H9 (cell line): ENCODE data around the gene PKD2L2. TPM values are rescaled to one million over a fixed set of nuclear protein-coding genes. Genes with fewer than 3 reads are reported as not detected.

Experiments used
- DNase-seq: peaks from one replicate; pipeline ENCODE4 v3.0.0-alpha.2; 2017
- H2AFZ ChIP-seq: one replicate; pipeline ENCODE4 v1.6.1; 2013; ENCODE audit warnings: mild to moderate bottlenecking, low read length, control low read depth, moderate library complexity
- H2AK5ac ChIP-seq: 2 replicates; pipeline ENCODE4 v1.6.1; 2013; ENCODE audit warnings: low read length, control low read depth, mixed read lengths; ENCODE audit not compliant: insufficient read length
- H2BK120ac ChIP-seq: one replicate; pipeline ENCODE4 v1.6.1; 2013; ENCODE audit warnings: low read depth, mild to moderate bottlenecking, low read length, control low read depth, inconsistent platforms; ENCODE audit not compliant: poor library complexity, severe bottlenecking
- H2BK12ac ChIP-seq: 2 replicates; pipeline ENCODE4 v1.6.1; 2013; ENCODE audit warnings: low read length, control low read depth, mixed read lengths, low read depth; ENCODE audit not compliant: insufficient read length
- H2BK15ac ChIP-seq: 2 replicates; pipeline ENCODE4 v1.6.1; 2013; ENCODE audit warnings: low read depth, low read length, control low read depth
- H2BK20ac ChIP-seq: one replicate; pipeline ENCODE4 v1.6.1; 2013; ENCODE audit warnings: low read depth, mild to moderate bottlenecking, low read length, control low read depth, inconsistent platforms; ENCODE audit not compliant: poor library complexity, severe bottlenecking
- H2BK5ac ChIP-seq: 2 replicates; pipeline ENCODE4 v1.6.1; 2013; ENCODE audit warnings: low read length, control low read depth, mixed read lengths; ENCODE audit not compliant: insufficient read length
- H3K14ac ChIP-seq: 2 replicates; pipeline ENCODE4 v1.6.1; 2013; ENCODE audit warnings: low read length, control low read depth; ENCODE audit not compliant: insufficient read depth
- H3K18ac ChIP-seq: 2 replicates; pipeline ENCODE4 v1.6.1; 2013; ENCODE audit warnings: low read depth, mild to moderate bottlenecking, mixed read lengths, low read length, control low read depth; ENCODE audit not compliant: insufficient read length
- H3K23ac ChIP-seq: 2 replicates; pipeline ENCODE4 v1.6.1; 2013; ENCODE audit warnings: low read length, control low read depth, mixed read lengths, low read depth; ENCODE audit not compliant: insufficient read length
- H3K23me2 ChIP-seq: 2 replicates; pipeline ENCODE4 v1.6.1; 2013; ENCODE audit warnings: low read depth, mild to moderate bottlenecking, mixed read lengths, low read length, control low read depth; ENCODE audit not compliant: insufficient read length, poor library complexity, severe bottlenecking
- H3K27ac ChIP-seq: 2 replicates; pipeline ENCODE4 v1.5.1; 2013; ENCODE audit warnings: low read length, control low read depth, mixed read lengths, low read depth; ENCODE audit not compliant: insufficient read length
- H3K27me3 ChIP-seq: 2 replicates; pipeline ENCODE4 v1.6.1; 2013; ENCODE audit warnings: low read length, control low read depth, inconsistent platforms; ENCODE audit not compliant: insufficient read depth
- H3K4ac ChIP-seq: 2 replicates; pipeline ENCODE4 v1.6.1; 2013; ENCODE audit warnings: low read depth, mild to moderate bottlenecking, control low read depth, inconsistent platforms, low read length, moderate library complexity
- H3K4me1 ChIP-seq: 2 replicates; pipeline ENCODE4 v1.6.1; 2013; ENCODE audit warnings: low read length, control low read depth, inconsistent platforms; ENCODE audit not compliant: insufficient read depth
- H3K4me2 ChIP-seq: 2 replicates; pipeline ENCODE4 v1.6.1; 2013; ENCODE audit warnings: low read length, control low read depth, mixed read lengths; ENCODE audit not compliant: insufficient read length, insufficient read depth
- H3K56ac ChIP-seq: 2 replicates; pipeline ENCODE4 v1.6.1; 2013; ENCODE audit warnings: low read depth, mild to moderate bottlenecking, mixed read lengths, low read length, control low read depth; ENCODE audit not compliant: insufficient read length
- H3K79me1 ChIP-seq: 2 replicates; pipeline ENCODE4 v1.6.1; 2013; ENCODE audit warnings: low read depth, mild to moderate bottlenecking, moderate library complexity, low read length, control low read depth, inconsistent platforms; ENCODE audit not compliant: insufficient read depth, poor library complexity, severe bottlenecking
- H3K79me2 ChIP-seq: 2 replicates; pipeline ENCODE4 v1.6.1; 2013; ENCODE audit warnings: low read length, control low read depth, inconsistent platforms; ENCODE audit not compliant: insufficient read depth
- H3K9ac ChIP-seq: 2 replicates; pipeline ENCODE4 v1.6.1; 2013; ENCODE audit warnings: low read length, control low read depth, mixed read lengths; ENCODE audit not compliant: insufficient read length; ENCODE audit errors: extremely low read depth
- H3K9me3 ChIP-seq: one replicate; pipeline ENCODE4 v1.6.1; 2013; ENCODE audit warnings: low read depth, low read length, inconsistent platforms; ENCODE audit not compliant: control insufficient read depth
- H3T11ph ChIP-seq: one replicate; pipeline ENCODE4 v1.6.1; 2013; ENCODE audit warnings: mild to moderate bottlenecking, low read length, control low read depth, inconsistent platforms
- H4K20me1 ChIP-seq: one replicate; pipeline ENCODE4 v1.6.1; 2013; ENCODE audit not compliant: control insufficient read depth, insufficient read length, insufficient read depth
- H4K5ac ChIP-seq: 2 replicates; pipeline ENCODE4 v1.6.1; 2013; ENCODE audit warnings: low read depth, mild to moderate bottlenecking, mixed read lengths, low read length, control low read depth; ENCODE audit not compliant: insufficient read length
- H4K8ac ChIP-seq: replicated peaks from 2 replicates; pipeline ENCODE4 v1.6.1; 2013; ENCODE audit warnings: low read length, control low read depth, mixed read lengths, low read depth; ENCODE audit not compliant: insufficient read length
- H4K91ac ChIP-seq: 2 replicates; pipeline ENCODE4 v1.6.1; 2013; ENCODE audit warnings: low read depth, mild to moderate bottlenecking, moderate library complexity, mixed read lengths, low read length, control low read depth; ENCODE audit not compliant: insufficient read length
- H3K27ac Mint-ChIP-seq, 3 experiments: 2 replicates in 2 of 3; 3 replicates in 1 of 3; pipeline ENCODE4 v1.8.0; 2020 to 2021; ENCODE audit warnings: mixed read lengths in 3 of 3, mild to moderate bottlenecking in 1 of 3, moderate library complexity in 1 of 3
- H3K27me3 Mint-ChIP-seq: 2 replicates; pipeline ENCODE4 v1.8.0; 2021; ENCODE audit warnings: low read depth, mild to moderate bottlenecking, moderate library complexity, mixed read lengths
- H3K36me3 Mint-ChIP-seq, 3 experiments: 2 replicates in 2 of 3; 3 replicates in 1 of 3; pipeline ENCODE4 v1.8.0; 2020 to 2021; ENCODE audit warnings: low read depth in 3 of 3, mixed read lengths in 3 of 3; ENCODE audit not compliant: insufficient read depth in 1 of 3
- H3K4me1 Mint-ChIP-seq, 2 experiments: 2 replicates each; pipeline ENCODE4 v1.8.0; 2020; ENCODE audit warnings: mixed read lengths in 2 of 2
- H3K4me3 Mint-ChIP-seq, 2 experiments: 2 replicates in 1 of 2; 3 replicates in 1 of 2; pipeline ENCODE4 v1.8.0; 2020 to 2021; ENCODE audit warnings: mild to moderate bottlenecking in 2 of 2, mixed read lengths in 2 of 2, moderate library complexity in 1 of 2
- H3K9me3 Mint-ChIP-seq, 2 experiments: 2 replicates in 1 of 2; 3 replicates in 1 of 2; pipeline ENCODE4 v1.8.0; 2020; ENCODE audit warnings: mild to moderate bottlenecking in 2 of 2, mixed read lengths in 2 of 2, moderate library complexity in 1 of 2
- whole genome bisulfite sequencing: extraction: QIAGEN DNeasy Blood & Tissue Kit; methylation state at CpG from one replicate; pipeline ENCODE4 v1.1.7; 2013; ENCODE audit warnings: missing lambda C conversion rate, low lambda C conversion rate, mixed read lengths; ENCODE audit not compliant: insufficient read length; ENCODE audit errors: extremely low coverage; 5-methylcytosine and 5-hydroxymethylcytosine counted together
- total RNA-seq: library from RNA; stranded (reverse); gene quantifications from 2 replicates; pipeline ENCODE4 v1.2.1, GENCODE V29; 2021
- TF ChIP-seq, protein P1 (sequence below): fragments of 200-600 bp; sonication (generic); conservative IDR thresholded peaks from 3 replicates; pipeline ENCODE4 v1.8.0; 2021; ENCODE audit warnings: antibody characterized with exemption, mild to moderate bottlenecking

Gene PKD2L2
- total RNA-seq, 1 experiment from 2014 or later, result not detected

GRCh38 chr5:137856201-137856600 is 33.1 kb upstream of the PKD2L2 start:
- Histone ChIP-seq H2BK15ac (no peak overlapping the region), H3K4ac (no peak overlapping the region), H3K9ac (no peak overlapping the region), H3K27me3 (no peaks in the 10 kb centered on the region), H3K4me2 (no peak overlapping the region), H2BK120ac (no peak overlapping the region), H3T11ph (no peak overlapping the region), H2BK12ac (no peak overlapping the region), H2AFZ (no peak overlapping the region), H3K14ac (no peak overlapping the region), H2BK20ac (no peak overlapping the region), H3K23ac (no peak overlapping the region), H3K56ac (no peak overlapping the region), H3K4me1 (no peaks in the 10 kb centered on the region), H3K79me1 (no peaks in the 10 kb centered on the region), H2BK5ac (no peak overlapping the region), H3K79me2 (no peaks in the 10 kb centered on the region), H4K8ac (no peak overlapping the region), H4K91ac (no peak overlapping the region), H3K27ac (no peak overlapping the region), H3K18ac (no peak overlapping the region), H2AK5ac (no peak overlapping the region), H4K5ac (no peak overlapping the region), H3K23me2 (no peaks in the 10 kb centered on the region), H4K20me1 (no peaks in the 10 kb centered on the region), H3K9me3 (no peaks in the 10 kb centered on the region)
- peaks cover 4% of the 10 kb centered on the region in 2 experiments; a peak in 2 of 4 replicates for H3K4me1 Mint-ChIP-seq
- no peak overlapping the region for H3K4me3 Mint-ChIP-seq
- DNase-seq, result no peak
- H3K9me3 Mint-ChIP-seq, result peaks cover 2 to 4% of the 10 kb centered on the region in 2 experiments; a peak in 2 of 5 replicates
- H3K36me3 Mint-ChIP-seq, result no peaks in the 10 kb centered on the region
- TF ChIP-seq, protein P1, sequence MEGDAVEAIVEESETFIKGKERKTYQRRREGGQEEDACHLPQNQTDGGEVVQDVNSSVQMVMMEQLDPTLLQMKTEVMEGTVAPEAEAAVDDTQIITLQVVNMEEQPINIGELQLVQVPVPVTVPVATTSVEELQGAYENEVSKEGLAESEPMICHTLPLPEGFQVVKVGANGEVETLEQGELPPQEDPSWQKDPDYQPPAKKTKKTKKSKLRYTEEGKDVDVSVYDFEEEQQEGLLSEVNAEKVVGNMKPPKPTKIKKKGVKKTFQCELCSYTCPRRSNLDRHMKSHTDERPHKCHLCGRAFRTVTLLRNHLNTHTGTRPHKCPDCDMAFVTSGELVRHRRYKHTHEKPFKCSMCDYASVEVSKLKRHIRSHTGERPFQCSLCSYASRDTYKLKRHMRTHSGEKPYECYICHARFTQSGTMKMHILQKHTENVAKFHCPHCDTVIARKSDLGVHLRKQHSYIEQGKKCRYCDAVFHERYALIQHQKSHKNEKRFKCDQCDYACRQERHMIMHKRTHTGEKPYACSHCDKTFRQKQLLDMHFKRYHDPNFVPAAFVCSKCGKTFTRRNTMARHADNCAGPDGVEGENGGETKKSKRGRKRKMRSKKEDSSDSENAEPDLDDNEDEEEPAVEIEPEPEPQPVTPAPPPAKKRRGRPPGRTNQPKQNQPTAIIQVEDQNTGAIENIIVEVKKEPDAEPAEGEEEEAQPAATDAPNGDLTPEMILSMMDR, result no peak
- no peak overlapping the region for H3K27ac Mint-ChIP-seq
- no CpG with 5 or more reads among the region's 3 CpGs for WGBS
- no peaks in the 10 kb centered on the region for H3K27me3 Mint-ChIP-seq
